IPS-15b (cell line): Measurements from ENCODE around the gene SNCB.

Experiments used
- H3K27me3 ChIP-seq: one replicate; pipeline ENCODE4 v1.6.1; 2013; ENCODE audit warnings: low read length; ENCODE audit not compliant: control insufficient read depth, insufficient read depth
- H3K36me3 ChIP-seq: one replicate; pipeline ENCODE4 v1.6.1; 2013; ENCODE audit warnings: low read length; ENCODE audit not compliant: control insufficient read depth, insufficient read depth
- H3K4me1 ChIP-seq: one replicate; pipeline ENCODE4 v1.6.1; 2013; ENCODE audit warnings: mild to moderate bottlenecking, low read length; ENCODE audit not compliant: control insufficient read depth, insufficient read depth
- H3K4me3 ChIP-seq: one replicate; pipeline ENCODE4 v1.5.1; 2013; ENCODE audit warnings: low read depth, low read length
- H3K9ac ChIP-seq: one replicate; pipeline ENCODE4 v1.6.1; 2013; ENCODE audit warnings: low read depth, mild to moderate bottlenecking, low read length
- H3K9me3 ChIP-seq: one replicate; pipeline ENCODE4 v1.6.1; 2013; ENCODE audit warnings: mild to moderate bottlenecking, low read length; ENCODE audit not compliant: control insufficient read depth, insufficient read depth

SNCB gene

DNA sequence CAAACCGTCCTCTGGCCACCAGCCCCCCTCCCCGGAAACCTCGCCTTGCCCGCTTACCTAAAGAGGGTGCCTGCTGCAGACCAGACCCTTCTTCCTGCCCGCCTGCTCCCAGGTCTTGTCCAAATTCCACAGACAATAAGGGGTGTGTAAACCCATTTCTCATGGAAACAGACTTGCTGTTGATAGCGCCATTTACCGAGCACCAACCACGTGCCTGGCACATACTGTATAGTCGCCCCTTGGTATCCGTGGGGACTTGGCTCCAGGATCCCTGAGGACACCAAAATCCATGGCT is 56.1 kb downstream of the SNCB start:
- no peak overlapping the region for H3K4me3 ChIP-seq
- no peaks in the 10 kb centered on the region for H3K9me3 ChIP-seq
- no peak overlapping the region for H3K9ac ChIP-seq
- peaks cover 6% of the 10 kb centered on the region for H3K27me3 ChIP-seq
- no peaks in the 10 kb centered on the region for H3K36me3 ChIP-seq
- peaks cover 2% of the 10 kb centered on the region for H3K4me1 ChIP-seq

DNA sequence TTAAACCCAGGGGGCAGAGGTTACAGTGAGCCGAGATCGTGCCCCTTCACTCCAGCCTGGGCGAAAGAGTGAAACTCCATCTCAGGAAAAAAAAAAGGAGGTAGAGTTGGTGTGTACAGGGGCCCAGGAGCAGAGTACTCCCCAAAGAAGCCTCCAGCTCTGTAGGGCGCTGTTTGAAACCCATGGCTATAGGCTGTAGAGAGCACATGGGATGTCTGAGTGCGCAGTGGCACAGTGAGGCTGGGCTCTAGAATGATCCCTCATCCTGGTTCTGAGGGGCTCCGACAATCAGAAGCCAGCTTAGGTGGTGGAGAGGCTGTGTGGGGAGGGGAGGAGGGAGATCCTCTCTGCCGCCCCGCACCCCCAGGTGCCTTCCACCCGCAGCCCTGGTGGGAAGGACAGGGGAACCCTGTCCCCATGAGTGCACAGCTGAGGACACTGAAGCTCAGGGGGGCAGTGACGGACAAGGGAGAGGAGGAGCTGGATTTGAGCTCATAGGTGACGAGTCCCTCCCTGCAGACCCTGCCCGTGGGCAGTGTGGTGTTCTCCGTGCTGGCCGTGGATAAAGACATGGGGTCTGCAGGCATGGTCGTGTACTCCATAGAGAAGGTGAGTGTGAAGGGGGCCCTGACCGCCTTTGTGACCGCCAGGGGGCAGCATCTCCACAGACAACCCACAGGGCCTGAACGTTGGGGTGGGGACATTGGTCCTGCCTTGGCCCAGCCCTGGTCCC is 56.6 kb downstream of the SNCB start:
- no peak overlapping the region for H3K9ac ChIP-seq
- peaks cover 2% of the 10 kb centered on the region for H3K4me1 ChIP-seq
- no peaks in the 10 kb centered on the region for H3K9me3 ChIP-seq
- H3K4me3 ChIP-seq = no peak overlapping the region
- peaks cover 6% of the 10 kb centered on the region for H3K27me3 ChIP-seq
- no peaks in the 10 kb centered on the region for H3K36me3 ChIP-seq
